Neural cell (in vitro differentiated cells): ENCODE data around the gene ALB. TPM values are rescaled to one million over a fixed set of nuclear protein-coding genes. Genes with fewer than 3 reads are reported as not detected.

Experiments used
- H2AFZ ChIP-seq: fragments of 200-600, 300-800 bp; sonication (generic), shearing (Covaris generic); 2 replicates; pipeline ENCODE4 v1.6.0; 2014; ENCODE audit warnings: low read depth, mild to moderate bottlenecking, antibody characterized with exemption, low read length, moderate library complexity
- H3F3A ChIP-seq: fragments of 200-600 bp; shearing (Covaris generic); 2 replicates; pipeline ENCODE4 v1.6.1; 2016; ENCODE audit warnings: mild to moderate bottlenecking, moderate library complexity, mixed read lengths, antibody characterized with exemption, low read length; ENCODE audit not compliant: insufficient read depth, poor library complexity, severe bottlenecking
- H3K27ac ChIP-seq: fragments of 200-600, 300-800 bp; sonication (generic), shearing (Covaris generic); 2 replicates; pipeline ENCODE4 v1.5.1; 2014; ENCODE audit warnings: mild to moderate bottlenecking, low read length, moderate library complexity
- H3K27me3 ChIP-seq: fragments of 300-800, 200-600 bp; sonication (generic), shearing (Covaris generic); 2 replicates; pipeline ENCODE4 v1.6.0; 2014; ENCODE audit warnings: mild to moderate bottlenecking, low read depth, low read length, moderate library complexity; ENCODE audit not compliant: insufficient read depth
- H3K36me3 ChIP-seq: fragments of 300-800, 200-600 bp; sonication (generic), shearing (Covaris generic); 2 replicates; pipeline ENCODE4 v1.5.1; 2014; ENCODE audit warnings: mild to moderate bottlenecking, antibody characterized with exemption, low read length, moderate library complexity; ENCODE audit not compliant: insufficient read depth
- H3K4me2 ChIP-seq: fragments of 300-800, 200-600 bp; sonication (generic), shearing (Covaris generic); 2 replicates; pipeline ENCODE4 v1.6.0; 2014; ENCODE audit warnings: mild to moderate bottlenecking, low read length
- H3K4me3 ChIP-seq: fragments of 300-800, 200-600 bp; sonication (generic), shearing (Covaris generic); 2 replicates; pipeline ENCODE4 v1.5.1; 2014; ENCODE audit warnings: mild to moderate bottlenecking, low read length, moderate library complexity
- H3K79me2 ChIP-seq: fragments of 200-600 bp; shearing (Covaris generic); replicated peaks from 2 replicates; pipeline ENCODE4 v1.6.0; 2014; ENCODE audit warnings: mild to moderate bottlenecking, low read length, moderate library complexity; ENCODE audit not compliant: insufficient read depth
- H3K9ac ChIP-seq: fragments of 300-800, 200-600 bp; sonication (generic), shearing (Covaris generic); 2 replicates; pipeline ENCODE4 v1.6.1; 2016; ENCODE audit warnings: mild to moderate bottlenecking, low read length, mixed read lengths
- H3K9me2 ChIP-seq: fragments of 200-600 bp; shearing (Covaris generic); 2 replicates; pipeline ENCODE4 v1.6.1; 2016; ENCODE audit warnings: mild to moderate bottlenecking, low read length, mixed read lengths; ENCODE audit not compliant: insufficient read depth
- H3K9me3 ChIP-seq: fragments of 200-600, 300-800 bp; sonication (generic), shearing (Covaris generic); 2 replicates; pipeline ENCODE4 v1.6.1; 2016; ENCODE audit warnings: mild to moderate bottlenecking, mixed run types, low read length, moderate library complexity, mixed read lengths
- H4K20me1 ChIP-seq: fragments of 200-600 bp; shearing (Covaris generic); 2 replicates; pipeline ENCODE4 v1.6.1; 2016; ENCODE audit warnings: mild to moderate bottlenecking, mixed run types; ENCODE audit not compliant: insufficient read depth
- CTCF ChIP-seq: fragments of 450-650 bp; IDR thresholded peaks from 2 replicates; pipeline ENCODE4 v1.5.1; 2014; ENCODE audit warnings: antibody characterized with exemption, mild to moderate bottlenecking, moderate library complexity; ENCODE audit not compliant: poor library complexity, severe bottlenecking
- EP300 ChIP-seq: fragments of 450-650 bp; conservative IDR thresholded peaks from 2 replicates; pipeline ENCODE4 v1.6.1; 2014; ENCODE audit warnings: antibody characterized with exemption, mild to moderate bottlenecking, moderate library complexity; ENCODE audit not compliant: poor library complexity, severe bottlenecking
- EZH2 ChIP-seq: fragments of 200-600, 300-800 bp; shearing (Covaris generic), sonication (generic); IDR thresholded peaks from 2 replicates; pipeline ENCODE4 v1.6.1; 2014; ENCODE audit warnings: antibody characterized with exemption, low read length, borderline replicate concordance, mild to moderate bottlenecking; ENCODE audit not compliant: insufficient read depth, poor library complexity, severe bottlenecking
- MXI1 ChIP-seq: fragments of 450-650 bp; conservative IDR thresholded peaks from 2 replicates; pipeline ENCODE4 v1.6.1; 2014; ENCODE audit warnings: antibody characterized with exemption, mild to moderate bottlenecking; ENCODE audit not compliant: poor library complexity, severe bottlenecking
- POLR2AphosphoS5 ChIP-seq: IDR thresholded peaks from 2 replicates; pipeline ENCODE4 v1.6.1; 2012
- RAD21 ChIP-seq: fragments of 450-650 bp; conservative IDR thresholded peaks from 2 replicates; pipeline ENCODE4 v1.6.1; 2014; ENCODE audit warnings: antibody characterized with exemption, mild to moderate bottlenecking, moderate library complexity
- SMC3 ChIP-seq: fragments of 450-650 bp; conservative IDR thresholded peaks from 2 replicates; pipeline ENCODE4 v1.6.1; 2014; ENCODE audit warnings: antibody characterized with exemption, mild to moderate bottlenecking, moderate library complexity; ENCODE audit not compliant: poor library complexity
- TAF1 ChIP-seq: IDR thresholded peaks from 2 replicates; pipeline ENCODE4 v1.6.1; 2012; ENCODE audit warnings: low read depth
- polyA plus RNA-seq: library from polyadenylated mRNA; depleted of rRNA; stranded (reverse); fragments of >200 nt; gene quantifications from 2 replicates; pipeline ENCODE4 v1.2.3, GENCODE V29; 2014
- TF ChIP-seq, protein P1 (sequence below): IDR thresholded peaks from 2 replicates; pipeline ENCODE4 v1.6.1; 2012; ENCODE audit warnings: borderline replicate concordance

Gene ALB
- polyA plus RNA-seq, 1 donor from 2014 or later = 3.4 TPM

- no peak overlapping the region for H3K4me3 ChIP-seq
- H3K36me3 ChIP-seq = no peaks in the 10 kb centered on the region
- H3K27me3 ChIP-seq = no peaks in the 10 kb centered on the region
- no peaks in the 10 kb centered on the region for H3K9me3 ChIP-seq
- no peaks in the 10 kb centered on the region for H3F3A ChIP-seq
- H4K20me1 ChIP-seq = no peaks in the 10 kb centered on the region
- no peak for TF ChIP-seq RAD21
- no peaks in the 10 kb centered on the region for H3K79me2 ChIP-seq
- no peak overlapping the region for H2AFZ ChIP-seq
- no peak overlapping the region for H3K9ac ChIP-seq
- no peak overlapping the region for H3K27ac ChIP-seq
- H3K9me2 ChIP-seq = no peaks in the 10 kb centered on the region
- H3K4me2 ChIP-seq = no peak overlapping the region
Measured at GRCh38 chr4:73406548-73406875, 2.4 kb downstream of the ALB start.

- Histone ChIP-seq H3K4me3 (no peak overlapping the region), H3K36me3 (no peaks in the 10 kb centered on the region), H3K27ac (no peak overlapping the region), H3K27me3 (no peaks in the 10 kb centered on the region), H3K9me2 (no peaks in the 10 kb centered on the region), H3F3A (no peaks in the 10 kb centered on the region), H3K9ac (no peak overlapping the region), H3K4me2 (no peak overlapping the region), H4K20me1 (no peaks in the 10 kb centered on the region), H3K9me3 (no peaks in the 10 kb centered on the region), H2AFZ (no peak overlapping the region), H3K79me2 (no peaks in the 10 kb centered on the region)
- no peak for TF ChIP-seq SMC3
- TF ChIP-seq TAF1 = no peak
- no peak for TF ChIP-seq MXI1
- no peak for TF ChIP-seq CTCF
Measured at GRCh38 chr4:73407227-73407673, 3.2 kb downstream of the ALB start.

GRCh38 chr4:73408181-73408867, 4.2 kb downstream of the ALB start:
- Histone ChIP-seq H3K27me3 (no peaks in the 10 kb centered on the region), H3K79me2 (no peaks in the 10 kb centered on the region), H3K4me3 (no peak overlapping the region), H3F3A (no peaks in the 10 kb centered on the region), H2AFZ (no peak overlapping the region), H4K20me1 (no peaks in the 10 kb centered on the region), H3K36me3 (no peaks in the 10 kb centered on the region), H3K27ac (no peak overlapping the region), H3K4me2 (no peak overlapping the region), H3K9ac (no peak overlapping the region), H3K9me2 (no peaks in the 10 kb centered on the region), H3K9me3 (no peaks in the 10 kb centered on the region)
- TF ChIP-seq MXI1 (no peak), POLR2AphosphoS5 (peak; percentile 11)

- H3F3A ChIP-seq = no peaks in the 10 kb centered on the region
- H3K9ac ChIP-seq = no peak overlapping the region
- H3K27me3 ChIP-seq = no peaks in the 10 kb centered on the region
- H2AFZ ChIP-seq = no peak overlapping the region
- no peaks in the 10 kb centered on the region for H3K9me3 ChIP-seq
- no peaks in the 10 kb centered on the region for H3K79me2 ChIP-seq
- no peaks in the 10 kb centered on the region for H3K9me2 ChIP-seq
- no peak overlapping the region for H3K27ac ChIP-seq
- H3K36me3 ChIP-seq = no peaks in the 10 kb centered on the region
- no peaks in the 10 kb centered on the region for H4K20me1 ChIP-seq
- H3K4me2 ChIP-seq = no peak overlapping the region
- H3K4me3 ChIP-seq = no peak overlapping the region
- TF ChIP-seq EZH2 (no peak), MXI1 (no peak), RAD21 (no peak), SMC3 (no peak), EP300 (no peak), CTCF (no peak), TAF1 (no peak)
- TF ChIP-seq, protein P1, sequence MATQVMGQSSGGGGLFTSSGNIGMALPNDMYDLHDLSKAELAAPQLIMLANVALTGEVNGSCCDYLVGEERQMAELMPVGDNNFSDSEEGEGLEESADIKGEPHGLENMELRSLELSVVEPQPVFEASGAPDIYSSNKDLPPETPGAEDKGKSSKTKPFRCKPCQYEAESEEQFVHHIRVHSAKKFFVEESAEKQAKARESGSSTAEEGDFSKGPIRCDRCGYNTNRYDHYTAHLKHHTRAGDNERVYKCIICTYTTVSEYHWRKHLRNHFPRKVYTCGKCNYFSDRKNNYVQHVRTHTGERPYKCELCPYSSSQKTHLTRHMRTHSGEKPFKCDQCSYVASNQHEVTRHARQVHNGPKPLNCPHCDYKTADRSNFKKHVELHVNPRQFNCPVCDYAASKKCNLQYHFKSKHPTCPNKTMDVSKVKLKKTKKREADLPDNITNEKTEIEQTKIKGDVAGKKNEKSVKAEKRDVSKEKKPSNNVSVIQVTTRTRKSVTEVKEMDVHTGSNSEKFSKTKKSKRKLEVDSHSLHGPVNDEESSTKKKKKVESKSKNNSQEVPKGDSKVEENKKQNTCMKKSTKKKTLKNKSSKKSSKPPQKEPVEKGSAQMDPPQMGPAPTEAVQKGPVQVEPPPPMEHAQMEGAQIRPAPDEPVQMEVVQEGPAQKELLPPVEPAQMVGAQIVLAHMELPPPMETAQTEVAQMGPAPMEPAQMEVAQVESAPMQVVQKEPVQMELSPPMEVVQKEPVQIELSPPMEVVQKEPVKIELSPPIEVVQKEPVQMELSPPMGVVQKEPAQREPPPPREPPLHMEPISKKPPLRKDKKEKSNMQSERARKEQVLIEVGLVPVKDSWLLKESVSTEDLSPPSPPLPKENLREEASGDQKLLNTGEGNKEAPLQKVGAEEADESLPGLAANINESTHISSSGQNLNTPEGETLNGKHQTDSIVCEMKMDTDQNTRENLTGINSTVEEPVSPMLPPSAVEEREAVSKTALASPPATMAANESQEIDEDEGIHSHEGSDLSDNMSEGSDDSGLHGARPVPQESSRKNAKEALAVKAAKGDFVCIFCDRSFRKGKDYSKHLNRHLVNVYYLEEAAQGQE = no peak
Measured at GRCh38 chr4:73409012-73409862, 5.2 kb downstream of the ALB start.
